Measurements from ENCODE around the gene BACH2.

BACH2 gene

DNA sequence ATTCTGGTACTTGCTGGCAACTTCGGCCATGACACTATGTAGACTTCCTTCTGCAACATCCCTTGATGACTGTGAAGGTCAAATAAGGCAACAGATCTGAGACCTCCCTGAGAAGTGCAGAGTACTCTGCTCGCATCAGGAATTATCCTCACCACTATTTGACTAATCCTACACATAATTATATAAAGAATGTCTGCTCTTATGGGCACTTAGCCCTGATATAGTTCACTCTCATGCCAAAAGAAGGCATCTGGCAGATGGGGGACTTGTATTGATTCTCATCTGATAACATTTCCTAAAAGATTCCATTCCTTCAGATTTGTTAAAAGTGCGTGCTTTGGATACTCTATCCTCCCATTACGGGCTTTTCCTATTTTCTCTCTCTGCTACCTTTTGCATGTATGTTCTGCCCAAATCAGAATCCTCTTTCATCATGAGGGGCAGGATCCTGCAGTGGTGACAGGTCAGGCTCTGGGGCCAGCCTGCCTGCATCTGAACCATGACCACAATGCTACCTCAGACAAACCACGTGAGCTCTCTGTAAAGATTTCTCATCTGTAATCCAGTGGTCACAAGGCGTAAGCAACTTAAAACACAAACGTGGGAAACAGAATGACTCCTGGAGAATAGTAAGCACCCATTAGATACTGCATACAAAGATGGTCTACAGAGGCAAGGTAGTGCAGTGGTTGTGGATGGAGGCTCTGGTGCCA is 268.4 kb downstream of the BACH2 start:
- no peak for DNase-seq (ENCODE audit: low spot score)

DNA sequence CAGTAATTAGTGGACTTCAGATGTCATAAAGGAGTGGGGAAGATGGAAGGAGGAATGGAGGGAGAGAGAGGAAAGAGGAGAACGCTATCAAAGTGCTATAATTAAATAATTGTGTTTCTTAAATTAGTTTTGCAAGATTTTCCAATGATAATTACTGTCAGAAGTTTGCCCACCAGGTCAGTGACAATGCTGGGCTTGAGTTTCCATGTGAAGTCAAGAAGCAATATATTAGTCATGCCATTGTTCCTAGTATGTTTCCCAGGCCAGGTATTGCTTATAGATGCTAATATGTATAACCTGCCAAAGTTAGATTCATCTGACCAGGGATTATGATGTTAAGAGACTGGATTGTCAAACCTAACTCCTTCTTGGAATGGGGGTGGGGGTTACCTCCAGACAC is 270.4 kb downstream of the BACH2 start:
- DNase-seq (ENCODE audit: low spot score), result no peak

GRCh38 chr6:90025523-90026061 is 271.1 kb downstream of the BACH2 start:
- DNase-seq (ENCODE audit: low spot score), result no peak

DNA sequence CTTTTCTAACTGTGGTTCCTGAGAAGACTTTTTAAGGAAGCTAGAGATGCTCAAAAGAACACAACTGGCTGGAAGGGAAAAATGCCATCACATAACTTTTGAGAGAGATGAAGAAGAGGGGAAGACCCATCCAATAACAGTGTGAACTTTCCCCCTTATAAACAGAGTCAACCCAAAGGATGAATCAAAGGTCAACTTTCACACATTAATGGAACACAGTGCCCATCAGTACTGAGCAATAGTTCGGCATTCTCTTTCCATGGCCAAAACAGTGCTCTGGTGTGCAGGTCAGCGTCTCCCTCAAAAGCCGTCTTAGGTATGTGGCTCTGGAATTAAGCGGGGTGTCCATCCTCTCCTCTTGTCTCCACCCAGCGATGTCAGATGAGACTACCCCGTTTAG is 272.0 kb downstream of the BACH2 start:
- DNase-seq (ENCODE audit: low spot score), result no peak

DNA sequence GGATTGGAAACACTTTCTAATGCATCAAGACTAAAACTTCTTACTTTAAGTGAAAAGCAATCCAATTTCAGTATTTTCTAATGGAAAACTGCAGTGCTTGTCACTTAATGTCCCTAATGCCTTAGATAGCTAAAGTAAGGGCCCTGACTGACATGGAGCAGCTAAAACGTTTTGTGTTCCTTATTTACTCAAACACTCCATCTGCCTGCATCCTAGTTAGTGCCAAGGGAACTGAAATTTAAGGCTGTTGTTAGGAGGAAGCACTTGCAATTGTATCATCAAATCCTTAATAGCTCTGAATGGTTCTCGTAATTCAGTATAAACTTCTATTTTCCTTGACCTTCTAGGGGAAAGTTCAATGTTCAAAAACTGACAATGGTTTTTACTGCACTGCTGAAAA is 274.9 kb downstream of the BACH2 start:
- DNase-seq (ENCODE audit: low spot score), result no peak

DNA sequence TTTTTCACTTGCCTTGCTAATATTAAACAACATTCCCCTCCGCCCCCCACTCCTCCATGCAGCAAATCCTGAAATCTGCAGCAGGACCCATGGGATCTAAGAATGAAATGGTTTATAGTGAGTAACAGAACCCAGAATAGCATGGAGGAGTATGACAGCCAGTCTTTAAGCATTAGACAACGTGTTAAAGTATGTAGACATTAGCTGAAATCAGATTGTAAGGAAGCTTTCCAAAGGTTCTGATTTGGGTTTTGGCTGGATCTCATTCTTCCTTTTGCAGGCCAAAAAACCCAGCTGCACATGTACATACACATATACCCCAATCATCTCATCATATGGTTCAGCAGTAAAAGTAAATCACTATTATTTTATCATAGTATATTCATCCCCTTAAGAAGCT is 275.9 kb downstream of the BACH2 start:
- DNase-seq (ENCODE audit: low spot score), result no peak

- no peak for DNase-seq (ENCODE audit: low spot score)
These were observed 277.4 kb downstream of the BACH2 start for GRCh38 chr6:90019216-90019615.

DNA sequence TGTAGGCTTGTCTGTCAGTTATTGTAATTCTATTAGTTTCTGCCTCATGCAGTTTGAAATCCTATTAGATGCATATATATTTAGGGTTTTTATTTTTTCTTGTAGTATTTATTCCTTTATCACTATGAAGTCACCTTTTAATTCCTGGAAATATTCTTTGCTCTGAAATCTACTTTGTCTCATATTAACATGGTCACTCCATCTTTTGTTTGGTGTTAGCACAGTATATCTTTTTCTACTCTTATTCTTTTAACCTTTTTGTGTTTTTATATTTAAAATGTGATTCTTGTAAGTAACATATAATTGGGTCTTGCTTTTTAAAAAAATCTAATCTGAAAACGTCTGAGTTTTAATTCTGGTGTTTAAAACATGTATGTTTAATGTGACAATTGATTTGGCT is 280.8 kb downstream of the BACH2 start:
- no peak for DNase-seq (ENCODE audit: low spot score)

GRCh38 chr6:90008908-90009501 is 287.6 kb downstream of the BACH2 start:
- no peak for DNase-seq (ENCODE audit: low spot score)

GRCh38 chr6:90008189-90008907 is 288.3 kb downstream of the BACH2 start:
- no peak for DNase-seq (ENCODE audit: low spot score)

GRCh38 chr6:90005048-90005827 is 291.4 kb downstream of the BACH2 start:
- no peak for DNase-seq (ENCODE audit: low spot score)

DNA sequence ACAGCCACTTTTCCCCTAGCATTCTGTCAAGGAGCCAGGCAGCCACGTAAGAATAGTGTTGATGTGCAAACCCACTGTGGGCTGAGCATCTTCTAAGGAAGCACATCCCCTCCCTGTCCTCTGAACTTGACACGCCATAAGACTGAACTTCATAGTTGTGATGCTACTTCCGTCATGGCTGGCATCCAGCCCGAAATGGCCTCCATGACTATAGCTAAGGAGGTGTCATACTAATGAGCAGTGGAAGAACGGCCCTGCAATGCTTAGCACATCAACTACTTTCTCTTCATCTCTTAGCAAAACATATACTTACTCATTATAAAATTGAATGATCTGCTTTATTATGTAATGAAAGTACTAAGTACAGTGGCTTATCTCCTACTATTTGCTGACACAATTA is 292.1 kb downstream of the BACH2 start:
- DNase-seq (ENCODE audit: low spot score), result no peak

GRCh38 chr6:90003941-90004340 is 292.7 kb downstream of the BACH2 start:
- DNase-seq (ENCODE audit: low spot score), result no peak

- no peak for DNase-seq (ENCODE audit: low spot score)
These were observed 293.4 kb downstream of the BACH2 start for GRCh38 chr6:90003069-90003795.

- DNase-seq (ENCODE audit: low spot score), result peak; percentile 29
These were observed 295.5 kb downstream of the BACH2 start for GRCh38 chr6:90000864-90001731.

DNA sequence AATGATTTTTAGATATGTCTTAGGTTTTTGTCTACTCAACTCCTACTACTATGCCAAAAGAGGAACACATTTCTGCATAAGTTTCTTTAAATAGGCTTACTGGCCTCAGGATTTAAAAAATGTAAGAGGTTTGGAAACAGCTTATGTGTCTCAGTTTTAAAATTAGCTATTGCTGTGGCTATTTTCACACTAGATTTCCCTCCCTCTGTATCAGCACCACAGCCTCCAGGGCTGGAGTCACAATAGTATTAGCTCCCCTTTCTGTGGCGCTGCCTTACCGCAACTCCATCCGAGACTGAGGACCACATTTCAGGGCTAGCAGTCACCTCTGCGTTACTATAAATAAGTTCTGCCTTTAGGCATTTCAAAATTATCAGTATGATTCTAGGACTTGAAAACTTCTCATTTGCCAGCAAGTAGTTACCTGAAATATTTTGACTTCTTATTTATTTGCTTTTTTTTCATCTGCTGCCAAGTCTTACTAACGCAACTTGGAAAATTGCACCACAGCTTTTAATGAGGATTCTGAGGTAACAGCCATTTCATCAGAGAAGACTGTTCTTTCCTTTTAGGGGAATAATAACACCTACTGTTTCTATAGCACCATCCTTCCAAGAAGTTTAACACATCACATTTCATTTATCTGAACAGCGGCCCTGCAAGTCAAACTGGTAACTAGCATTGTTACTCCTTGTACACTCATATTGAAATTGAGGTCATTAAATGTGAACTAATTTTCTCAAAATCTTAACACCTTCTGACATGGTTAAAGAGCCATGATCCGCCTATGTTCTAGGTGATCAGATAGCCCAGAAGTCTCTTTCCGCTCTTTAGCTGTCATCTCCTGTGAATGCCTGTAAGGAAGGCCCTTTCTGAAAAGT is 296.5 kb downstream of the BACH2 start:
- DNase-seq (ENCODE audit: low spot score), result no peak

GRCh38 chr6:89999154-89999553 is 297.5 kb downstream of the BACH2 start:
- DNase-seq (ENCODE audit: low spot score), result no peak

GRCh38 chr6:89997456-89998445 is 298.9 kb downstream of the BACH2 start:
- no peak for DNase-seq (ENCODE audit: low spot score)

All from CD4-positive, alpha-beta T cell treated with Interleukin-6 at 100 ng/mL for 8 hours (primary cell).